Measurements from ENCODE around the gene PPP1R26.
"Not testable (repeated sequence)": the region's sequence is repeated elsewhere in the genome, so short reads cannot be mapped to it uniquely, and the experiment has no call there.

Gene PPP1R26

DNA sequence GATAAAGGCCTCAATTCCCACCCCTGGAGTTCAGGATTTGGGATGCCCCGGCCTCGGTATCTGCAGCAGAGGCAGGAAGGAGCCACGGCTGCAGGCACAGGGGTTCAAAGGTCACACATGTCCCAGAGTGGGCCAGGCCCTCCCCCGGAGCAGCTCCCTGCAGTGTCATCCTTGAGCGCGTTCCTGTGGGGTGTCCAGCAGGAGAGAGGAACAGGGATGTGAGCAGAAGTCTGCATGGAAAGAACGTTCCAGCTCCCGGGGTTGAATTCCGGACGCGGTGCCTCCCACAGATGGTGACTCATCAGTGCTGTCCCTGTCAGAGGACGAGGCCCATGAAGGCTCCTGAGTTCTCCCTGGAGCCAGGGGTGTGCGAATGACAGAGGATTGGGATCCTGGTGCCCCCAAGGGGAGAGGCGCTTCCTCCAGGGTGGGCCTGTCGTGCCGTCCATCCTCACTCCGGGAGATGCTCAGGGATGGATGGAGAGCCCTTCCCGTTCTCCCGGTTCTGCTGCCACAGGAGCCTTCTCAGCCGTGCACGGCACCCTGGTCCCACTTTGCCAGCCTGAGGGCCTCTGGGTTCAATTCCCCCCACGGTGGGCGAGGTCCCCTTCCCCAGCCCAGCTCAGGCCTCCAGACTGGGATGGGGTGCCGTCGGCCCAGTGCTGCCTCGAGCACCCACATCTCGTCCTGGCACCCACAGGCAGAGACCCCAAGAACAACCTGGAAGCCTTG, 44.7 kb downstream of the PPP1R26 start:
- TF ChIP-seq, protein P1, sequence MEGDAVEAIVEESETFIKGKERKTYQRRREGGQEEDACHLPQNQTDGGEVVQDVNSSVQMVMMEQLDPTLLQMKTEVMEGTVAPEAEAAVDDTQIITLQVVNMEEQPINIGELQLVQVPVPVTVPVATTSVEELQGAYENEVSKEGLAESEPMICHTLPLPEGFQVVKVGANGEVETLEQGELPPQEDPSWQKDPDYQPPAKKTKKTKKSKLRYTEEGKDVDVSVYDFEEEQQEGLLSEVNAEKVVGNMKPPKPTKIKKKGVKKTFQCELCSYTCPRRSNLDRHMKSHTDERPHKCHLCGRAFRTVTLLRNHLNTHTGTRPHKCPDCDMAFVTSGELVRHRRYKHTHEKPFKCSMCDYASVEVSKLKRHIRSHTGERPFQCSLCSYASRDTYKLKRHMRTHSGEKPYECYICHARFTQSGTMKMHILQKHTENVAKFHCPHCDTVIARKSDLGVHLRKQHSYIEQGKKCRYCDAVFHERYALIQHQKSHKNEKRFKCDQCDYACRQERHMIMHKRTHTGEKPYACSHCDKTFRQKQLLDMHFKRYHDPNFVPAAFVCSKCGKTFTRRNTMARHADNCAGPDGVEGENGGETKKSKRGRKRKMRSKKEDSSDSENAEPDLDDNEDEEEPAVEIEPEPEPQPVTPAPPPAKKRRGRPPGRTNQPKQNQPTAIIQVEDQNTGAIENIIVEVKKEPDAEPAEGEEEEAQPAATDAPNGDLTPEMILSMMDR (conservative IDR thresholded peaks at IDR 0.05): no peak
- no peak for TF ChIP-seq ZFX (IDR thresholded peaks at IDR 0.05)
- no peak overlapping the region for H3K27ac ChIP-seq

DNA sequence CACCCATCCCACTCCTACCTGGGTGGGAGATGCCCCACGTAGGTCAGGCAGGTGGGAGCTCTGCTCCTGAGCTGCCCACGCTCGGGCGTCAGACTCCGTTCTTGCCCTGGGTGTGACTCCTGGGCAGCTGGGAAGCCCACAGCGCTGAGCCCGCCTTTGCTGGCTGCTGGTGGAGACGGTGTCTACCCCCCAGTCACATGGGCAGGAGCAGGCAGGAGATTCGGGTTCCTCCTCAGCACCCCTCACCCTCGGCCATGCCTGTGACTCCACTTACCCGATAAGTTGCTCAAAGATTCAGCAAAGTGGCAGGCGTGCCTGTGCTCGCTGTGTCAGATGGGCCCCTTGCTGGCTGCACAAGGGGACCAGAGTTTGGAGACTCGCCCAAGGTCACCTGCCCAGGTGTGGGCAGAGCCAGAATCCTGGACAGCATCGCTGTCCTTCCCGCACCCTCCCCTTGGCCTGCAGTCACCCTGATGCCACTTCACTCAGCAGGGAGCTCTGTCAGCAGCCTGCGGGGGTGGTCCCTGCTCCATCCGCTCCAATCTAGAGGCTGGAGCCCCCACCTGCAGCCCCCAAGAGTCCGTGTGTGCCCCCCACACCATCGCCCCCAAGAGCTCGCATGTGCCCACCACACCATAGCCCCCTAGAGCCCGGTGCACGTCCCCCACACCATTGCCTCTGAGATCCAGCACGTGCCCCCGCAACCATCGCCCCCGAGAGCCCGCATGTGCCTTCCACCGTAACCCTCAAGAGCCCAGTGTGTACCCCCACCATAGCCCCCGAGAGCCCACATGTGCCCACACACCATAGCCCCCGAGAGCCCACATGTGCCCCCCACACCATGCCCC, 45.9 kb downstream of the PPP1R26 start:
- no peak overlapping the region for H3K27ac ChIP-seq
- TF ChIP-seq ZFX (IDR thresholded peaks at IDR 0.05): no peak
- TF ChIP-seq, protein P1 (conservative IDR thresholded peaks at IDR 0.05): no peak

GRCh38 chr9:135526089-135526729, 46.6 kb downstream of the PPP1R26 start:
- H3K27ac ChIP-seq: no peak overlapping the region
- no peak for TF ChIP-seq ZFX (IDR thresholded peaks at IDR 0.05)
- TF ChIP-seq, protein P1 (conservative IDR thresholded peaks at IDR 0.05): no peak

- no peak for TF ChIP-seq ZFX (IDR thresholded peaks at IDR 0.05)
- TF ChIP-seq, protein P1 (conservative IDR thresholded peaks at IDR 0.05): no peak
- no peak overlapping the region for H3K27ac ChIP-seq
Observed at GRCh38 chr9:135526730-135527571, 47.4 kb downstream of the PPP1R26 start.

DNA sequence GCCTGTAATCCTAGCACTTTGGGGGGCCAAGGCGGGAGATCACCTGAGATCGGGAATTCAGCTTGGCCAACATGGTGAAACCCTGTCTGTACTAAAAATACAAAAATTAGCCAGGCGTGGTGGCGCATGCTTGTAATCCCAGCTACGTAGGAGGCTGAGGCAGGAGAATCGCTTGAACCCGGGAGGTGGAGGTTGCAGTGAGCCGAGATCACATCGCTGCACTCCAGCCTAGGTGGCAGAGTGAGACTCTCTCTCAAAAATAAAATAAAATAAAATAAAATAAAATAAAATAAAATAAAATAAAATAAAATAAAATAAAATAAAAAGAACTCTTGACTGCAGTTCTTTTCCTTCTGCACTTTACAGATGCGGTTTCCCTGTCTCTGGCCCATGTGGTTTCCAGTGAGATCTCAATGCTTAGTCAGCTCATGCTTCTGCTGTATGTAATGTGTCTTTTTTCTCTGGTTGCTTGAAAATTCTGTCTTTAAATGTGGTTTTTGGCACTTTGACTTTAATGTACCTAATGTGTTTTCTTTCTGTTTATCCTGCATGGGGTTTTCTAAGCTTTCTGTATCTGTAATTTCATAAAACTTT, 49.4 kb downstream of the PPP1R26 start:
- not testable (repeated sequence) for H3K27ac ChIP-seq

DNA sequence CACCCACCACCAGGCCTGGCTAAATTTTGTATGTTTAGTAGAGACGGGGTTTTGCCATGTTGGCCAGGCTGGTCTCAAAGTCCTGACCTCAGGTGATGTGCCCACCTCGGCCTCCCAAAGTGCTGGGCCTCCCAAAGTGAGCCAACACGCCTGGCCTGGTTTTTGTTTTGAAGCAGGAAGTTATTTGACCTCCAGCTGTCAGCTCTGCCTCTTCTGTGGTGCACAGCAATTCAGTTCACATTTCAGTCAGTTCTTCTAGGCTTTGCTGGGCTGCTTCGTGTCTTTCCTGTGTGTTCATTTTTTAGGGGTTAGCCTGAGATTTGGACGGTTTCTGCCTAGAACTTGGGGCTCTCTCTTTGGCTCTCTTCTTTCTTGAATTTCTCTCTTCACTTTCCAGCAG, 50.6 kb downstream of the PPP1R26 start:
- no peak for TF ChIP-seq ZFX (IDR thresholded peaks at IDR 0.05)
- TF ChIP-seq, protein P1 (conservative IDR thresholded peaks at IDR 0.05): no peak
- no peak overlapping the region for H3K27ac ChIP-seq

DNA sequence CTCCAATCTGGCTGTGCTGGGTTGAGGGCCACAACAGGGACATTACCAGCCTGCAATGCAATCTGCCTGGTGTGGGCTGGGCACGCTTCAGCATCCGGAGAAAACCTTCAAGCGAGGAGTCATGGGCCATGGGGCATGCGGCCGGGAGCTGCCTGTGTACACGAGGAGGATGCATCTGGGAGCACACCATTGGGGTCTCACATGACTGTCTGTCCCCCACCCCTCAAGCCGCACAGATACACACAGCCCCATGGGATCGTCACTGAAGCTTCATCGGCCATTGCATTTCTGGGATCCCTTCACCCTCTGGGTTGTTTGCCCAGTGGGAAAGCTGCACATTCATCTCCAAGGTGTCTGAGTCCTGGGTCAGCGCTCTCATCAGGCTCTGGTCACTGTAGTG, 51.5 kb downstream of the PPP1R26 start:
- H3K27ac ChIP-seq: no peak overlapping the region
- TF ChIP-seq, protein P1 (conservative IDR thresholded peaks at IDR 0.05): no peak
- TF ChIP-seq ZFX (IDR thresholded peaks at IDR 0.05): no peak

Measured in C4-2B (cell line).